H9 (cell line): ENCODE results near the gene REV1. TPM values are rescaled to one million over a fixed set of nuclear protein-coding genes. Genes with fewer than 3 reads are reported as not detected.

ENCODE experiments used
- DNase-seq: peaks from one replicate; pipeline ENCODE4 v3.0.0-alpha.2; 2017
- H2AFZ ChIP-seq: one replicate; pipeline ENCODE4 v1.6.1; 2013; ENCODE audit warnings: mild to moderate bottlenecking, low read length, control low read depth, moderate library complexity
- H2AK5ac ChIP-seq: 2 replicates; pipeline ENCODE4 v1.6.1; 2013; ENCODE audit warnings: low read length, control low read depth, mixed read lengths; ENCODE audit not compliant: insufficient read length
- H2BK120ac ChIP-seq: one replicate; pipeline ENCODE4 v1.6.1; 2013; ENCODE audit warnings: low read depth, mild to moderate bottlenecking, low read length, control low read depth, inconsistent platforms; ENCODE audit not compliant: poor library complexity, severe bottlenecking
- H2BK12ac ChIP-seq: 2 replicates; pipeline ENCODE4 v1.6.1; 2013; ENCODE audit warnings: low read length, control low read depth, mixed read lengths, low read depth; ENCODE audit not compliant: insufficient read length
- H2BK15ac ChIP-seq: 2 replicates; pipeline ENCODE4 v1.6.1; 2013; ENCODE audit warnings: low read depth, low read length, control low read depth
- H2BK20ac ChIP-seq: one replicate; pipeline ENCODE4 v1.6.1; 2013; ENCODE audit warnings: low read depth, mild to moderate bottlenecking, low read length, control low read depth, inconsistent platforms; ENCODE audit not compliant: poor library complexity, severe bottlenecking
- H2BK5ac ChIP-seq: 2 replicates; pipeline ENCODE4 v1.6.1; 2013; ENCODE audit warnings: low read length, control low read depth, mixed read lengths; ENCODE audit not compliant: insufficient read length
- H3K14ac ChIP-seq: 2 replicates; pipeline ENCODE4 v1.6.1; 2013; ENCODE audit warnings: low read length, control low read depth; ENCODE audit not compliant: insufficient read depth
- H3K18ac ChIP-seq: 2 replicates; pipeline ENCODE4 v1.6.1; 2013; ENCODE audit warnings: low read depth, mild to moderate bottlenecking, mixed read lengths, low read length, control low read depth; ENCODE audit not compliant: insufficient read length
- H3K23ac ChIP-seq: 2 replicates; pipeline ENCODE4 v1.6.1; 2013; ENCODE audit warnings: low read length, control low read depth, mixed read lengths, low read depth; ENCODE audit not compliant: insufficient read length
- H3K23me2 ChIP-seq: 2 replicates; pipeline ENCODE4 v1.6.1; 2013; ENCODE audit warnings: low read depth, mild to moderate bottlenecking, mixed read lengths, low read length, control low read depth; ENCODE audit not compliant: insufficient read length, poor library complexity, severe bottlenecking
- H3K27ac ChIP-seq: 2 replicates; pipeline ENCODE4 v1.5.1; 2013; ENCODE audit warnings: low read length, control low read depth, mixed read lengths, low read depth; ENCODE audit not compliant: insufficient read length
- H3K27me3 ChIP-seq: 2 replicates; pipeline ENCODE4 v1.6.1; 2013; ENCODE audit warnings: low read length, control low read depth, inconsistent platforms; ENCODE audit not compliant: insufficient read depth
- H3K4ac ChIP-seq: 2 replicates; pipeline ENCODE4 v1.6.1; 2013; ENCODE audit warnings: low read depth, mild to moderate bottlenecking, control low read depth, inconsistent platforms, low read length, moderate library complexity
- H3K4me1 ChIP-seq: 2 replicates; pipeline ENCODE4 v1.6.1; 2013; ENCODE audit warnings: low read length, control low read depth, inconsistent platforms; ENCODE audit not compliant: insufficient read depth
- H3K4me2 ChIP-seq: 2 replicates; pipeline ENCODE4 v1.6.1; 2013; ENCODE audit warnings: low read length, control low read depth, mixed read lengths; ENCODE audit not compliant: insufficient read length, insufficient read depth
- H3K56ac ChIP-seq: 2 replicates; pipeline ENCODE4 v1.6.1; 2013; ENCODE audit warnings: low read depth, mild to moderate bottlenecking, mixed read lengths, low read length, control low read depth; ENCODE audit not compliant: insufficient read length
- H3K79me1 ChIP-seq: 2 replicates; pipeline ENCODE4 v1.6.1; 2013; ENCODE audit warnings: low read depth, mild to moderate bottlenecking, moderate library complexity, low read length, control low read depth, inconsistent platforms; ENCODE audit not compliant: insufficient read depth, poor library complexity, severe bottlenecking
- H3K79me2 ChIP-seq: 2 replicates; pipeline ENCODE4 v1.6.1; 2013; ENCODE audit warnings: low read length, control low read depth, inconsistent platforms; ENCODE audit not compliant: insufficient read depth
- H3K9ac ChIP-seq: 2 replicates; pipeline ENCODE4 v1.6.1; 2013; ENCODE audit warnings: low read length, control low read depth, mixed read lengths; ENCODE audit not compliant: insufficient read length; ENCODE audit errors: extremely low read depth
- H3K9me3 ChIP-seq: one replicate; pipeline ENCODE4 v1.6.1; 2013; ENCODE audit warnings: low read depth, low read length, inconsistent platforms; ENCODE audit not compliant: control insufficient read depth
- H3T11ph ChIP-seq: one replicate; pipeline ENCODE4 v1.6.1; 2013; ENCODE audit warnings: mild to moderate bottlenecking, low read length, control low read depth, inconsistent platforms
- H4K20me1 ChIP-seq: one replicate; pipeline ENCODE4 v1.6.1; 2013; ENCODE audit not compliant: control insufficient read depth, insufficient read length, insufficient read depth
- H4K5ac ChIP-seq: 2 replicates; pipeline ENCODE4 v1.6.1; 2013; ENCODE audit warnings: low read depth, mild to moderate bottlenecking, mixed read lengths, low read length, control low read depth; ENCODE audit not compliant: insufficient read length
- H4K8ac ChIP-seq: replicated peaks from 2 replicates; pipeline ENCODE4 v1.6.1; 2013; ENCODE audit warnings: low read length, control low read depth, mixed read lengths, low read depth; ENCODE audit not compliant: insufficient read length
- H4K91ac ChIP-seq: 2 replicates; pipeline ENCODE4 v1.6.1; 2013; ENCODE audit warnings: low read depth, mild to moderate bottlenecking, moderate library complexity, mixed read lengths, low read length, control low read depth; ENCODE audit not compliant: insufficient read length
- H3K27ac Mint-ChIP-seq, 3 experiments: 2 replicates in 2 of 3; 3 replicates in 1 of 3; pipeline ENCODE4 v1.8.0; 2020 to 2021; ENCODE audit warnings: mixed read lengths in 3 of 3, mild to moderate bottlenecking in 1 of 3, moderate library complexity in 1 of 3
- H3K27me3 Mint-ChIP-seq: 2 replicates; pipeline ENCODE4 v1.8.0; 2021; ENCODE audit warnings: low read depth, mild to moderate bottlenecking, moderate library complexity, mixed read lengths
- H3K36me3 Mint-ChIP-seq, 3 experiments: 2 replicates in 2 of 3; 3 replicates in 1 of 3; pipeline ENCODE4 v1.8.0; 2020 to 2021; ENCODE audit warnings: low read depth in 3 of 3, mixed read lengths in 3 of 3; ENCODE audit not compliant: insufficient read depth in 1 of 3
- H3K4me1 Mint-ChIP-seq, 2 experiments: 2 replicates each; pipeline ENCODE4 v1.8.0; 2020; ENCODE audit warnings: mixed read lengths in 2 of 2
- H3K4me3 Mint-ChIP-seq, 2 experiments: 2 replicates in 1 of 2; 3 replicates in 1 of 2; pipeline ENCODE4 v1.8.0; 2020 to 2021; ENCODE audit warnings: mild to moderate bottlenecking in 2 of 2, mixed read lengths in 2 of 2, moderate library complexity in 1 of 2
- H3K9me3 Mint-ChIP-seq, 2 experiments: 2 replicates in 1 of 2; 3 replicates in 1 of 2; pipeline ENCODE4 v1.8.0; 2020; ENCODE audit warnings: mild to moderate bottlenecking in 2 of 2, mixed read lengths in 2 of 2, moderate library complexity in 1 of 2
- WGBS: extraction: QIAGEN DNeasy Blood & Tissue Kit; methylation state at CpG from one replicate; pipeline ENCODE4 v1.1.7; 2013; ENCODE audit warnings: missing lambda C conversion rate, low lambda C conversion rate, mixed read lengths; ENCODE audit not compliant: insufficient read length; ENCODE audit errors: extremely low coverage; 5-methylcytosine and 5-hydroxymethylcytosine counted together
- total RNA-seq: library from RNA; stranded (reverse); gene quantifications from 2 replicates; pipeline ENCODE4 v1.2.1, GENCODE V29; 2021
- TF ChIP-seq, protein P1 (sequence below): fragments of 200-600 bp; sonication (generic); conservative IDR thresholded peaks from 3 replicates; pipeline ENCODE4 v1.8.0; 2021; ENCODE audit warnings: antibody characterized with exemption, mild to moderate bottlenecking

Gene REV1
- total RNA-seq, 1 experiment from 2014 or later, result 41.6 TPM

DNA sequence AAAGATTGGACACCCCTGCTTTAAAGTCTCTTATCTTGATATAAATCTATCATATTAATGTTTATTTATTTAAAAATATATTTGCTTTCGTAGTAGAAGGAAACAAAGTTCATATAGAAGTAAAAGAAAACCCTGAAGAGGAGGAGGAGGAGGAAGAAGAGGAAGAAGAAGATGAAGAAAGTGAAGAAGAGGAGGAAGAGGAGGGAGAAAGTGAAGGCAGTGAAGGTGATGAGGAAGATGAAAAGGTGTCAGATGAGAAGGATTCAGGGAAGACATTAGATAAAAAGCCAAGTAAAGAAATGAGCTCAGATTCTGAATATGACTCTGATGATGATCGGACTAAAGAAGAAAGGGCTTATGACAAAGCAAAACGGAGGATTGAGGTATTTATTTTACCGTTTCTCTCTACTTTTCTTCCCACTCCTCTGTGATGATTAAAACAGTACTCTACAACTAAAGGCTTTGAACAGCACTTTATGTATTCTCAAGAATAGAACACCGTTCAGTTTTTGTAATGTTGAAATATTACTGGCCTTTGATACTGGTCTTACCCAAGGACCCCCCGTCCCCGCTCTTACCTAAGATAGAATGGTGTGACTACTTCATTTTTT is 113.5 kb downstream of the REV1 start:
- no peak overlapping the region for H3K14ac ChIP-seq
- no peak overlapping the region for H2AK5ac ChIP-seq
- no peaks in the 10 kb centered on the region for H3K79me2 ChIP-seq
- no peak overlapping the region for H2BK5ac ChIP-seq
- no peak overlapping the region for H4K5ac ChIP-seq
- no peak overlapping the region for H2BK20ac ChIP-seq
- H4K20me1 ChIP-seq, result no peaks in the 10 kb centered on the region
- TF ChIP-seq, protein P1, sequence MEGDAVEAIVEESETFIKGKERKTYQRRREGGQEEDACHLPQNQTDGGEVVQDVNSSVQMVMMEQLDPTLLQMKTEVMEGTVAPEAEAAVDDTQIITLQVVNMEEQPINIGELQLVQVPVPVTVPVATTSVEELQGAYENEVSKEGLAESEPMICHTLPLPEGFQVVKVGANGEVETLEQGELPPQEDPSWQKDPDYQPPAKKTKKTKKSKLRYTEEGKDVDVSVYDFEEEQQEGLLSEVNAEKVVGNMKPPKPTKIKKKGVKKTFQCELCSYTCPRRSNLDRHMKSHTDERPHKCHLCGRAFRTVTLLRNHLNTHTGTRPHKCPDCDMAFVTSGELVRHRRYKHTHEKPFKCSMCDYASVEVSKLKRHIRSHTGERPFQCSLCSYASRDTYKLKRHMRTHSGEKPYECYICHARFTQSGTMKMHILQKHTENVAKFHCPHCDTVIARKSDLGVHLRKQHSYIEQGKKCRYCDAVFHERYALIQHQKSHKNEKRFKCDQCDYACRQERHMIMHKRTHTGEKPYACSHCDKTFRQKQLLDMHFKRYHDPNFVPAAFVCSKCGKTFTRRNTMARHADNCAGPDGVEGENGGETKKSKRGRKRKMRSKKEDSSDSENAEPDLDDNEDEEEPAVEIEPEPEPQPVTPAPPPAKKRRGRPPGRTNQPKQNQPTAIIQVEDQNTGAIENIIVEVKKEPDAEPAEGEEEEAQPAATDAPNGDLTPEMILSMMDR, result no peak
- H3K9ac ChIP-seq, result no peak overlapping the region
- no peak overlapping the region for H3K56ac ChIP-seq
- no peak overlapping the region for H3K4ac ChIP-seq
- Mint-ChIP-seq H3K9me3 (peaks cover 2 to 10% of the 10 kb centered on the region in 2 experiments; a peak in 3 of 5 replicates), H3K36me3 (peaks cover 53 to 89% (median 86%) of the 10 kb centered on the region in 3 experiments), H3K4me1 (peaks cover 17% of the 10 kb centered on the region in 2 experiments), H3K4me3 (no peak overlapping the region), H3K27ac (no peak overlapping the region), H3K27me3 (no peaks in the 10 kb centered on the region)
- H3K27me3 ChIP-seq, result no peaks in the 10 kb centered on the region
- H2BK12ac ChIP-seq, result no peak overlapping the region
- H3T11ph ChIP-seq, result no peak overlapping the region
- H3K18ac ChIP-seq, result no peak overlapping the region
- H3K9me3 ChIP-seq, result no peaks in the 10 kb centered on the region
- H4K91ac ChIP-seq, result no peak overlapping the region
- H4K8ac ChIP-seq, result no peak overlapping the region
- H2AFZ ChIP-seq, result no peak overlapping the region
- WGBS, result no CpG with 5 or more reads among the region's 7 CpGs
- no peaks in the 10 kb centered on the region for H3K23me2 ChIP-seq
- H2BK15ac ChIP-seq, result no peak overlapping the region
- H3K27ac ChIP-seq, result no peak overlapping the region
- H2BK120ac ChIP-seq, result no peak overlapping the region
- no peak overlapping the region for H3K4me2 ChIP-seq
- H3K4me1 ChIP-seq, result no peaks in the 10 kb centered on the region; the same call in 1 of the 2 replicates
- H3K79me1 ChIP-seq, result no peaks in the 10 kb centered on the region
- no peak for DNase-seq
- no peak overlapping the region for H3K23ac ChIP-seq
